ENCODE results near the gene CYP2W1.

CYP2W1 gene

GRCh38 chr7:994592-995308 is 11.8 kb downstream of the CYP2W1 start:
- DNase-seq = no peak
- Mint-ChIP-seq H3K4me1 (peaks cover 47% of the 10 kb centered on the region), H3K36me3 (ENCODE audit: low read depth) (no peaks in the 10 kb centered on the region), H3K27me3 (ENCODE audit: low read depth, poor library complexity) (no peaks in the 10 kb centered on the region), H3K27ac (no peak overlapping the region), H3K9me3 (no peaks in the 10 kb centered on the region), H3K4me3 (no peak overlapping the region)
- TF ChIP-seq CTCF (IDR thresholded peaks at IDR 0.05) = no peak

DNA sequence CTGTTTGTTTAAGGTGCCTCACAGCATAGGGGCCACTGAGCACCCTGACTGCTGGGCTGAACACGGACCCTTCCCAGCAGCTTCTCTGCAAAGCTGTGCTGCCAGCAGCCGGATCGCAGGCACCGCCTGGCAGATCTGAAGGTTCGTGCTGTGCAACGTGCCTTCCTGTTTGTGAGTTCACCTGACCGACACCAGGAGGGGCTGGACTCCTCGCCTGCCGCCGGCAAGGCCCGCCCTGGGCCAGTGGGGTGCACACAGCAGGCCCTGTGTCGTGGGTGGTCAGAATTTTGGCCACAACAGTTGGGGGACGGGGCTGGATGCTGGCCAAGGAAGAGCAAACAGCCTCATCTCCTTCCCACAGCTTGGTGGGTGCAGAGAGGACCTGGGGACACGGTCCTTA is 12.6 kb downstream of the CYP2W1 start:
- TF ChIP-seq CTCF (IDR thresholded peaks at IDR 0.05) = no peak
- Mint-ChIP-seq H3K36me3 (ENCODE audit: low read depth) (no peaks in the 10 kb centered on the region), H3K27me3 (ENCODE audit: low read depth, poor library complexity) (no peaks in the 10 kb centered on the region), H3K4me1 (peaks cover 55% of the 10 kb centered on the region), H3K27ac (no peak overlapping the region), H3K9me3 (no peaks in the 10 kb centered on the region), H3K4me3 (no peak overlapping the region)
- no peak for DNase-seq

- H3K4me1 Mint-ChIP-seq = peaks cover 58% of the 10 kb centered on the region
- no peaks in the 10 kb centered on the region for H3K27me3 Mint-ChIP-seq (ENCODE audit: low read depth, poor library complexity)
- no peak overlapping the region for H3K4me3 Mint-ChIP-seq
- no peak for TF ChIP-seq CTCF (IDR thresholded peaks at IDR 0.05)
- H3K27ac Mint-ChIP-seq = no peak overlapping the region
- no peaks in the 10 kb centered on the region for H3K9me3 Mint-ChIP-seq
- H3K36me3 Mint-ChIP-seq (ENCODE audit: low read depth) = no peaks in the 10 kb centered on the region
- no peak for DNase-seq
Measured at GRCh38 chr7:996079-996872, 13.3 kb downstream of the CYP2W1 start.

- H3K27ac Mint-ChIP-seq = peak overlapping the region; percentile 51
Measured at GRCh38 chr7:997404-998395, 14.7 kb downstream of the CYP2W1 start.

More at GRCh38 chr7:997404-998395, 14.7 kb downstream of the CYP2W1 start:
- no peaks in the 10 kb centered on the region for H3K27me3 Mint-ChIP-seq (ENCODE audit: low read depth, poor library complexity)
- peaks cover 50% of the 10 kb centered on the region for H3K4me1 Mint-ChIP-seq
- no peak overlapping the region for H3K4me3 Mint-ChIP-seq
- no peaks in the 10 kb centered on the region for H3K9me3 Mint-ChIP-seq
- H3K36me3 Mint-ChIP-seq (ENCODE audit: low read depth) = no peaks in the 10 kb centered on the region
- TF ChIP-seq CTCF (IDR thresholded peaks at IDR 0.05) = no peak
- no peak for DNase-seq
